K562 (cell line): Measurements from ENCODE around the gene PRKAG1. TPM values are rescaled to one million over a fixed set of nuclear protein-coding genes. Genes with fewer than 3 reads are reported as not detected.

Source experiments
- ATAC-seq: fragments of 200-7000 bp; cut with Tn5 transposase; 3 replicates; pipeline ENCODE4 v1.9.1; 2020; ENCODE audit warnings: moderate library complexity
- BruUV-seq: library from RNA; stranded (reverse); fragments of 400-500 nt; replicated peaks from 2 replicates; lab custom pipeline; 2021; lab: Mats Ljungman, UMichigan
- CTCF ChIA-PET: fragments of 300-600 bp; formaldehyde crosslinking; extraction: SDS; loops from one replicate; lab custom pipeline; 2021; ENCODE audit warnings: low intra/inter-chr PET ratio; lab: Yijun Ruan, JAX
- POLR2A ChIA-PET: fragments of 300-600, 350-650 bp; sonication (Branson Sonifier 250); formaldehyde crosslinking; extraction: SDS; loops from one replicate; lab custom pipeline; 2021; ENCODE audit warnings: antibody characterized with exemption, inconsistent platforms; lab: Yijun Ruan, JAX
- DNase-seq, 4 experiments: peaks; one replicate each; pipeline versions ENCODE4 v3.0.0 to v3.0.0-alpha.2; 2011 to 2018; ENCODE audit warnings: low spot score in 3 of 4, mixed read lengths in 3 of 4; ENCODE audit errors: extremely low read depth in 1 of 4
- FAIRE-seq: peaks from 2 replicates; lab custom pipeline; 2011; peaks lifted over from hg19 to GRCh38; lab: Jason Lieb, UNC
- H2AFZ ChIP-seq: 2 replicates; pipeline ENCODE4 v1.6.0; 2011; ENCODE audit warnings: low read depth, low read length, control low read depth, inconsistent platforms
- H3K27ac ChIP-seq: fragments of 200-600 bp; 3 replicates; pipeline ENCODE4 v1.8.0; 2011; ENCODE audit warnings: low read depth, mild to moderate bottlenecking, control low read depth, inconsistent platforms, low read length, moderate library complexity, mixed read lengths; ENCODE audit errors: extremely low read depth
- H3K27me3 ChIP-seq, 2 experiments: fragments of 300-600 bp in 1 of 2; 2 replicates in 1 of 2; 3 replicates in 1 of 2; pipeline versions ENCODE4 v1.6.0 to v1.8.0; 2011; ENCODE audit warnings: inconsistent platforms in 2 of 2, low read length in 2 of 2, mild to moderate bottlenecking in 1 of 2, mixed read lengths in 1 of 2, moderate library complexity in 1 of 2; ENCODE audit not compliant: control insufficient read depth in 2 of 2, insufficient read depth in 2 of 2
- H3K36me3 ChIP-seq: fragments of 300-600 bp; 3 replicates; pipeline ENCODE4 v1.8.0; 2011; ENCODE audit warnings: mild to moderate bottlenecking, low read length, inconsistent platforms; ENCODE audit not compliant: control insufficient read depth, insufficient read depth
- H3K4me1 ChIP-seq, 2 experiments: fragments of 200-600 bp in 1 of 2; replicated peaks in 1 of 2; 2 replicates in 1 of 2; 3 replicates in 1 of 2; pipeline versions ENCODE4 v1.5.1 to v1.8.0; 2011; ENCODE audit warnings: inconsistent platforms in 2 of 2, low read length in 2 of 2, mild to moderate bottlenecking in 1 of 2, mixed read lengths in 1 of 2, moderate library complexity in 1 of 2; ENCODE audit not compliant: control insufficient read depth in 2 of 2, insufficient read depth in 2 of 2
- H3K4me2 ChIP-seq: 2 replicates; pipeline ENCODE4 v1.6.1; 2011; ENCODE audit warnings: low read length, control low read depth, inconsistent platforms, mixed read lengths; ENCODE audit not compliant: insufficient read depth
- H3K4me3 ChIP-seq: fragments of 200-600 bp; sonication (generic), shearing (Covaris generic); 2 replicates; pipeline ENCODE4 v1.5.1; 2016; ENCODE audit warnings: control low read depth, inconsistent platforms
- H3K79me2 ChIP-seq: fragments of 200-600 bp; 3 replicates; pipeline ENCODE4 v1.8.0; 2011; ENCODE audit warnings: low read length, inconsistent platforms; ENCODE audit not compliant: control insufficient read depth, insufficient read depth
- H3K9ac ChIP-seq, 2 experiments: 2 replicates each; pipeline versions ENCODE4 v1.6.0 to v1.6.1; 2011; ENCODE audit warnings: low read depth in 2 of 2, low read length in 2 of 2, control low read depth in 1 of 2, inconsistent platforms in 1 of 2, mild to moderate bottlenecking in 1 of 2, mixed read lengths in 1 of 2; ENCODE audit not compliant: insufficient read depth in 1 of 2
- H3K9me1 ChIP-seq: one replicate; pipeline ENCODE4 v1.6.0; 2011; ENCODE audit warnings: inconsistent platforms, mild to moderate bottlenecking, low read length, moderate library complexity; ENCODE audit not compliant: control insufficient read depth, insufficient read depth
- H3K9me3 ChIP-seq: replicated peaks from 2 replicates; pipeline ENCODE4 v1.5.1; 2011; ENCODE audit warnings: low read depth, low read length, inconsistent platforms; ENCODE audit not compliant: control insufficient read depth, insufficient read depth
- H4K20me1 ChIP-seq: replicated peaks from 2 replicates; pipeline ENCODE4 v1.6.1; 2011; ENCODE audit warnings: low read length, inconsistent platforms, mixed read lengths; ENCODE audit not compliant: control insufficient read depth, insufficient read depth
- HOMEZ ChIP-seq: fragments of 250-450 bp; sonication (Bioruptor Pico); IDR thresholded peaks from 2 replicates; pipeline ENCODE4 v1.4.0; 2020; ENCODE audit warnings: mild to moderate bottlenecking, moderate library complexity
- L3MBTL2 ChIP-seq: fragments of 450-650 bp; IDR thresholded peaks from 2 replicates; pipeline ENCODE4 v1.6.1; 2016; ENCODE audit warnings: mild to moderate bottlenecking, moderate library complexity
- RAD21 ChIP-seq, 2 experiments: fragments of 250-450 bp in 1 of 2; fragments of 450-650 bp in 1 of 2; sonication (Bioruptor Pico) in 1 of 2; formaldehyde crosslinking in 1 of 2; IDR thresholded peaks in 1 of 2; conservative IDR thresholded peaks in 1 of 2; 2 replicates each; pipeline versions ENCODE4 v1.4.0 to v1.8.0; 2020 to 2022; ENCODE audit warnings: mild to moderate bottlenecking in 2 of 2, moderate library complexity in 1 of 2
- RB1 ChIP-seq: fragments of 450-650 bp; IDR thresholded peaks from 2 replicates; pipeline ENCODE4 v1.6.1; 2017; ENCODE audit warnings: low read depth, mild to moderate bottlenecking
- SMAD3 ChIP-seq: fragments of 450-650 bp; formaldehyde crosslinking; conservative IDR thresholded peaks from 2 replicates; pipeline ENCODE4 v1.4.0; 2020; ENCODE audit warnings: mild to moderate bottlenecking
- THAP7 ChIP-seq: fragments of 250-450 bp; sonication (Bioruptor Pico); IDR thresholded peaks from 2 replicates; pipeline ENCODE4 v1.5.0; 2021
- ZBTB7A ChIP-seq: IDR thresholded peaks from 2 replicates; pipeline ENCODE4 v1.6.1; 2011; ENCODE audit warnings: low read depth, mild to moderate bottlenecking, low read length, moderate library complexity, borderline replicate concordance; ENCODE audit not compliant: control insufficient read depth
- ZBTB8A ChIP-seq: fragments of 450-650 bp; IDR thresholded peaks from 2 replicates; pipeline ENCODE4 v1.6.1; 2018; ENCODE audit warnings: mild to moderate bottlenecking, moderate library complexity; ENCODE audit not compliant: partially characterized antibody
- ZNF217 ChIP-seq: sonication (generic); formaldehyde crosslinking; IDR thresholded peaks from 2 replicates; pipeline ENCODE4 v1.8.0; 2022; ENCODE audit warnings: mild to moderate bottlenecking, missing genetic modification reagents
- ZNF280B ChIP-seq: fragments of 250-450 bp; sonication (Bioruptor Pico); IDR thresholded peaks from 2 replicates; pipeline ENCODE4 v1.5.1; 2021; ENCODE audit warnings: mild to moderate bottlenecking
- ZNF778 ChIP-seq: fragments of 450-650 bp; formaldehyde crosslinking; IDR thresholded peaks from 2 replicates; pipeline ENCODE4 v1.4.0; 2020; ENCODE audit warnings: mild to moderate bottlenecking, moderate library complexity
- WGBS: fragments of 100-300 bp; shearing (Covaris generic); methylation state at CpG from one replicate; pipeline ENCODE4 v1.1.6; 2016; ENCODE audit warnings: low coverage, mixed read lengths; ENCODE audit not compliant: insufficient coverage; ENCODE audit errors: missing lambda C conversion rate; 5-methylcytosine and 5-hydroxymethylcytosine counted together
- in situ Hi-C: fragments of 300-500 bp; cut with MboI; formaldehyde crosslinking; loops from 4 replicates; pipeline ENCODE4 v1.15.0; 2018; ENCODE audit warnings: inconsistent platforms, mixed read lengths
- intact Hi-C: fragments of 100-400 bp; cut with micrococcal nuclease; formaldehyde crosslinking; loops from 2 replicates; pipeline ENCODE4 v1.14.2; 2022
- polyA plus RNA-seq, 8 experiments: library from polyadenylated mRNA; depleted of rRNA in 4 of 8; stranded (reverse) in 5 of 8; unstranded in 3 of 8; fragments of >200 nt; fragmentation: Nextera tagmentation in 2 of 8; fragmentation: Illumina TruSeq in 1 of 8; extraction: Ambion mirVana in 2 of 8; extraction: Trizol in 1 of 8; gene quantifications; 2 replicates each; pipeline versions ENCODE4 v1.2.1 to v1.2.3, GENCODE V29; 2011 to 2014; ENCODE audit warnings: inconsistent platforms in 1 of 8, missing spikeins in 1 of 8
- total RNA-seq, 7 experiments: library from RNA; depleted of rRNA in 6 of 7; stranded (reverse); fragments of >200 nt in 6 of 7; fragmentation: Illumina TruSeq in 2 of 7; extraction: Trizol in 2 of 7; gene quantifications; 2 replicates each; pipeline versions ENCODE4 v1.2.1 to v1.2.3, GENCODE V29; 2011 to 2021; ENCODE audit warnings: low replicate concordance in 1 of 7
- TF ChIP-seq, protein P1 (sequence below): IDR thresholded peaks from 2 replicates; pipeline ENCODE4 v1.6.1; 2012; ENCODE audit warnings: low read depth, low read length, improper control_type of control experiment, borderline replicate concordance

PRKAG1 gene
- total and polyA plus RNA-seq, 9 of the 15 experiments (the other 6 are each of a cell fraction or from before 2014, with no cell fraction given): 51.1 to 126 (median 79.1) TPM

DNA sequence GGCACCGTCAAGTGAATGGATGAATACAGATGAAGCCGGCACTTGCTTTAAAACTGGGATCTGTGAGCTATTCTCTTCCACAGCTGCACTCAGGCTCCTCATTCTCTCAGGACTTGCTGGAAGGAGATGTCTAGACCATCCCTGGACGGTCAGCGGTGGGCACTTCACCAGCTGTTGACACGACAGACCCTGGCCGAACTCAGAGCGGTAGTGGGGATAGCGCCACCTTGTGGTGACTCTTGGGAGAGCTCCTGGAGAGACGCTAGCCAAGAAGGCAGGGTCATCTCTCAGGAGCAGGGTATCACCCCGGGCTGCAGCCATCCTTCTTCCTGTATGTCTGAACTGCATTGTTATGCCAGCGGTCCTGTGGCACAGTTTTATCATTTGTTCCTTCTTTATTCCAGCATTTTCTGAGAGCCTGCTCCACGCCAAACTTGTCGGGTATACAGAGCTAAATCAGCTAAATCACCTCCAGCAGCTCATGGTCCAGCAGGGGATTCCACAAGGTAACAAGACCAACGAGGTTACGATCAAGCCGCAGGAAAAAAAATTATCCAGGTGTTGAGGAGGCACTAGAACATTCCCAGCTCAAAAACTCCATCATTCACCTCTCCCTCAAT lies 30.4 kb downstream of the PRKAG1 start (continued):
- TF ChIP-seq RAD21 (CRISPR knock-in tag; conservative IDR thresholded peaks at IDR 0.05 in 1 of 2, IDR thresholded peaks at IDR 0.05 in 1 of 2) (peak in 1 of 2 experiments; percentile 55; a peak in 2 of 4 replicates), ZNF217 (no peak), ZBTB8A (no peak), ZNF280B (no peak), ZBTB7A (peak; percentile 62; the same call in 1 of the 2 replicates)

GRCh38 chr12:48986720-48987291 lies 31.8 kb downstream of the PRKAG1 start:
- CTCF ChIA-PET: interaction anchor here (0.6 kb wide), 1 partner anchor 84 kb away, joined by 3 read pairs; no protein-coding TSS in a partner anchor
- no peak for ATAC-seq
- peaks cover 19 to 56% of the 10 kb centered on the region in 2 experiments; a peak in 4 of 5 replicates for H3K27me3 ChIP-seq
- TF ChIP-seq THAP7 (no peak), L3MBTL2 (no peak), SMAD3 (CRISPR knock-in tag) (no peak), RB1 (no peak), ZNF778 (CRISPR knock-in tag) (no peak), HOMEZ (CRISPR knock-in tag) (no peak)
- TF ChIP-seq, protein P1, sequence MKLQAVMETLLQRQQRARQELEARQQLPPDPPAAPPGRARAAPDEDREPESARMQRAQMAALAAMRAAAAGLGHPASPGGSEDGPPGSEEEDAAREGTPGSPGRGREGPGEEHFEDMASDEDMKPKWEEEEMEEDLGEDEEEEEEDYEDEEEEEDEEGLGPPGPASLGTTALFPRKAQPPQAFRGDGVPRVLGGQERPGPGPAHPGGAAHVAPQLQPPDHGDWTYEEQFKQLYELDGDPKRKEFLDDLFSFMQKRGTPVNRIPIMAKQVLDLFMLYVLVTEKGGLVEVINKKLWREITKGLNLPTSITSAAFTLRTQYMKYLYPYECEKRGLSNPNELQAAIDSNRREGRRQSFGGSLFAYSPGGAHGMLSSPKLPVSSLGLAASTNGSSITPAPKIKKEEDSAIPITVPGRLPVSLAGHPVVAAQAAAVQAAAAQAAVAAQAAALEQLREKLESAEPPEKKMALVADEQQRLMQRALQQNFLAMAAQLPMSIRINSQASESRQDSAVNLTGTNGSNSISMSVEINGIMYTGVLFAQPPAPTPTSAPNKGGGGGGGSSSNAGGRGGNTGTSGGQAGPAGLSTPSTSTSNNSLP: no peak

More at GRCh38 chr12:48986720-48987291, 31.8 kb downstream of the PRKAG1 start:
- 24% methylated on average over 23 of the region's 23 CpGs for WGBS
- DNase-seq: no peak
- no peak overlapping the region for H3K9ac ChIP-seq
- intact Hi-C loops: loop anchor here (5.0 to 10.0 kb wide), 2 partner anchors 55 to 232 kb away; no protein-coding TSS in a partner anchor
- no peak overlapping the region for H2AFZ ChIP-seq
- FAIRE-seq: no peak
- no peaks in the 10 kb centered on the region for H3K36me3 ChIP-seq
- peaks cover 2 to 4% of the 10 kb centered on the region in 2 experiments; a peak in 2 of 5 replicates for H3K4me1 ChIP-seq
- no peak overlapping the region for H3K4me3 ChIP-seq
- no peak overlapping the region for H3K4me2 ChIP-seq
- peaks cover 3% of the 10 kb centered on the region for H3K9me1 ChIP-seq
- POLR2A ChIA-PET: no interaction called here
- H3K79me2 ChIP-seq: no peaks in the 10 kb centered on the region
- in situ Hi-C loops: no loop called here
- BruUV-seq: no TSS peak
- H3K9me3 ChIP-seq: no peaks in the 10 kb centered on the region
- peaks cover 5% of the 10 kb centered on the region for H4K20me1 ChIP-seq
- no peak overlapping the region for H3K27ac ChIP-seq
